Measurements from ENCODE around the gene METAP1D.
"Not testable (repeated sequence)": the region's sequence is repeated elsewhere in the genome, so short reads cannot be mapped to it uniquely, and the experiment has no call there.

METAP1D gene

GRCh38 chr2:171995586-171995985 is 4.2 kb upstream of the METAP1D start:
- Histone ChIP-seq H3K27me3 (no peaks in the 10 kb centered on the region), H4K20me1 (no peaks in the 10 kb centered on the region), H3K4me3 (no peak overlapping the region), H3K4me1 (peaks cover 13% of the 10 kb centered on the region), H3K9me3 (no peaks in the 10 kb centered on the region), H3K4me2 (no peak overlapping the region), H3K27ac (no peak overlapping the region), H3K36me3 (no peaks in the 10 kb centered on the region), H3K9ac (no peak overlapping the region)
- TF ChIP-seq Cebpa-rat (IDR thresholded peaks at IDR 0.05), result no peak

- Histone ChIP-seq H3K9me3 (no peaks in the 10 kb centered on the region), H3K9ac (no peak overlapping the region), H3K27ac (no peak overlapping the region), H4K20me1 (no peaks in the 10 kb centered on the region), H3K4me2 (no peak overlapping the region), H3K4me1 (peaks cover 17% of the 10 kb centered on the region), H3K27me3 (no peaks in the 10 kb centered on the region), H3K4me3 (no peak overlapping the region), H3K36me3 (no peaks in the 10 kb centered on the region)
- no peak for TF ChIP-seq Cebpa-rat (IDR thresholded peaks at IDR 0.05)
Measured at GRCh38 chr2:171996021-171996420, 3.7 kb upstream of the METAP1D start.

GRCh38 chr2:171997031-171997430 is 2.7 kb upstream of the METAP1D start:
- H3K9ac ChIP-seq, H4K20me1 ChIP-seq, H3K27me3 ChIP-seq, H3K36me3 ChIP-seq, H3K27ac ChIP-seq, H3K9me3 ChIP-seq, H3K4me2 ChIP-seq, H3K4me3 ChIP-seq: not testable (repeated sequence)
- peaks cover 19% of the 10 kb centered on the region for H3K4me1 ChIP-seq

GRCh38 chr2:171999161-171999560 is 592 bp upstream of the METAP1D start:
- TF ChIP-seq Cebpa-rat (IDR thresholded peaks at IDR 0.05), result no peak
- peaks cover 19% of the 10 kb centered on the region for H3K4me1 ChIP-seq
- no peaks in the 10 kb centered on the region for H4K20me1 ChIP-seq
- H3K9ac ChIP-seq, result peak overlapping the region; percentile 78
- no peaks in the 10 kb centered on the region for H3K27me3 ChIP-seq
- peak overlapping the region; percentile 83 for H3K4me2 ChIP-seq
- H3K4me3 ChIP-seq, result peak overlapping the region; percentile 70
- no peaks in the 10 kb centered on the region for H3K36me3 ChIP-seq
- H3K9me3 ChIP-seq, result no peaks in the 10 kb centered on the region
- H3K27ac ChIP-seq, result peak overlapping the region; percentile 69

GRCh38 chr2:172000696-172001361 is 1.1 kb downstream of the METAP1D start:
- H3K9ac ChIP-seq, result no peak overlapping the region; the same call in 1 of the 2 replicates
- peaks cover 19% of the 10 kb centered on the region for H3K4me1 ChIP-seq
- H3K27ac ChIP-seq, result 0 out of 2 replicates have a peak overlapping the region, but pooled peaks have one; percentile 69
- peak overlapping the region; percentile 83 for H3K4me2 ChIP-seq
- no peaks in the 10 kb centered on the region for H3K36me3 ChIP-seq
- no peaks in the 10 kb centered on the region for H4K20me1 ChIP-seq
- H3K4me3 ChIP-seq, result peak overlapping the region; percentile 70
- no peak for TF ChIP-seq Cebpa-rat (IDR thresholded peaks at IDR 0.05)
- no peaks in the 10 kb centered on the region for H3K27me3 ChIP-seq
- H3K9me3 ChIP-seq, result no peaks in the 10 kb centered on the region

- TF ChIP-seq Cebpa-rat (IDR thresholded peaks at IDR 0.05), result no peak
- H3K4me1 ChIP-seq, result peaks cover 19% of the 10 kb centered on the region
- H3K36me3 ChIP-seq, result no peaks in the 10 kb centered on the region
- H3K9ac ChIP-seq, result no peak overlapping the region
- H4K20me1 ChIP-seq, result no peaks in the 10 kb centered on the region
- H3K27ac ChIP-seq, result no peak overlapping the region
- no peak overlapping the region for H3K4me3 ChIP-seq
- no peaks in the 10 kb centered on the region for H3K27me3 ChIP-seq
- H3K4me2 ChIP-seq, result no peak overlapping the region
- H3K9me3 ChIP-seq, result peaks cover 8% of the 10 kb centered on the region; the same call in 1 of the 2 replicates
Measured at GRCh38 chr2:172007372-172007771, 7.6 kb downstream of the METAP1D start.

- no peak overlapping the region for H3K4me2 ChIP-seq
- peaks cover 42% of the 10 kb centered on the region for H3K4me1 ChIP-seq
- H3K4me3 ChIP-seq, result no peak overlapping the region
- H3K9ac ChIP-seq, result no peak overlapping the region
- peaks cover 8% of the 10 kb centered on the region; the same call in 1 of the 2 replicates for H3K9me3 ChIP-seq
- H4K20me1 ChIP-seq, result no peaks in the 10 kb centered on the region
- no peak overlapping the region for H3K27ac ChIP-seq
- H3K27me3 ChIP-seq, result no peaks in the 10 kb centered on the region
- H3K36me3 ChIP-seq, result no peaks in the 10 kb centered on the region
- TF ChIP-seq Cebpa-rat (IDR thresholded peaks at IDR 0.05), result no peak
Measured at GRCh38 chr2:172009823-172010222, 10.1 kb downstream of the METAP1D start.

- H3K27me3 ChIP-seq, result no peaks in the 10 kb centered on the region
- peak overlapping the region; percentile 44; the same call in 1 of the 2 replicates for H3K4me3 ChIP-seq
- no peak for TF ChIP-seq Cebpa-rat (IDR thresholded peaks at IDR 0.05)
- peak overlapping the region; percentile 52 for H3K9ac ChIP-seq
- peaks cover 48% of the 10 kb centered on the region for H3K4me1 ChIP-seq
- no peaks in the 10 kb centered on the region for H3K36me3 ChIP-seq
- peak overlapping the region; percentile 58 for H3K27ac ChIP-seq
- peak overlapping the region; percentile 82 for H3K4me2 ChIP-seq
- peaks cover 8% of the 10 kb centered on the region; the same call in 1 of the 2 replicates for H3K9me3 ChIP-seq
- H4K20me1 ChIP-seq, result no peaks in the 10 kb centered on the region
Measured at GRCh38 chr2:172011812-172012575, 12.2 kb downstream of the METAP1D start.

GRCh38 chr2:172012677-172013391 is 13.1 kb downstream of the METAP1D start:
- Histone ChIP-seq H3K4me1 (peaks cover 50% of the 10 kb centered on the region), H3K27me3 (no peaks in the 10 kb centered on the region), H4K20me1 (no peaks in the 10 kb centered on the region), H3K9ac (peak overlapping the region; percentile 52), H3K4me2 (peak overlapping the region; percentile 82), H3K36me3 (no peaks in the 10 kb centered on the region), H3K27ac (peak overlapping the region; percentile 58), H3K9me3 (peaks cover 8% of the 10 kb centered on the region; the same call in 1 of the 2 replicates), H3K4me3 (no peak overlapping the region)
- no peak for TF ChIP-seq Cebpa-rat (IDR thresholded peaks at IDR 0.05)
